PC-3 (cell line): ENCODE results near the gene BZW1. TPM values are rescaled to one million over a fixed set of nuclear protein-coding genes. Genes with fewer than 3 reads are reported as not detected.

ENCODE experiments used
- ATAC-seq: fragments of 200-7000 bp; cut with Tn5 transposase; 2 replicates; pipeline ENCODE4 v1.9.1; 2020; ENCODE audit warnings: mild to moderate bottlenecking, moderate library complexity
- BruUV-seq: library from RNA; stranded (reverse); fragments of 400-500 nt; replicated peaks from 2 replicates; lab custom pipeline; 2021; lab: Mats Ljungman, UMichigan
- CTCF ChIA-PET: fragments of 300-600 bp; sonication (Branson Sonifier 250); formaldehyde crosslinking; loops from one replicate; lab custom pipeline; 2022; ENCODE audit warnings: antibody characterized with exemption; lab: Charles Lee
- POLR2A ChIA-PET: fragments of 300-600 bp; sonication (Branson Sonifier 250); formaldehyde crosslinking; loops from one replicate; lab custom pipeline; 2022; ENCODE audit warnings: antibody characterized with exemption; ENCODE audit not compliant: unreplicated experiment; lab: Charles Lee
- DNase-seq: peaks from one replicate; pipeline ENCODE4 v3.0.0-alpha.2; 2015
- H2AFZ ChIP-seq: fragments of 300-600 bp; sonication (generic); 2 replicates; pipeline ENCODE4 v1.6.0; 2016; ENCODE audit warnings: antibody characterized with exemption, low read length
- H3F3A ChIP-seq: fragments of 300-600 bp; sonication (generic); one replicate; pipeline ENCODE4 v1.6.0; 2017; ENCODE audit warnings: antibody characterized with exemption, low read length, control low read depth, mild to moderate bottlenecking; ENCODE audit not compliant: unreplicated experiment
- H3K27ac ChIP-seq: fragments of 300-600 bp; sonication (generic); 2 replicates; pipeline ENCODE4 v1.5.1; 2016; ENCODE audit warnings: mild to moderate bottlenecking, low read length
- H3K27me3 ChIP-seq: fragments of 300-600 bp; sonication (generic); 2 replicates; pipeline ENCODE4 v1.6.1; 2016; ENCODE audit warnings: low read length, mixed read lengths
- H3K36me3 ChIP-seq: fragments of 300-600 bp; sonication (generic); 2 replicates; pipeline ENCODE4 v1.6.1; 2016; ENCODE audit warnings: low read depth, mixed run types, low read length, mixed read lengths
- H3K4me1 ChIP-seq: fragments of 300-600 bp; sonication (generic); 2 replicates; pipeline ENCODE4 v1.5.1; 2016; ENCODE audit warnings: low read length; ENCODE audit not compliant: insufficient read depth
- H3K4me2 ChIP-seq: fragments of 300-600 bp; sonication (generic); 2 replicates; pipeline ENCODE4 v1.6.0; 2016; ENCODE audit warnings: low read length
- H3K4me3 ChIP-seq: fragments of 300-600 bp; sonication (generic); 2 replicates; pipeline ENCODE4 v1.5.1; 2016; ENCODE audit warnings: mild to moderate bottlenecking, low read length, mixed read lengths
- H3K79me2 ChIP-seq: fragments of 300-600 bp; sonication (generic); 2 replicates; pipeline ENCODE4 v1.6.1; 2017; ENCODE audit warnings: low read length, mixed read lengths
- H3K9ac ChIP-seq: fragments of 300-600 bp; sonication (generic); 2 replicates; pipeline ENCODE4 v1.6.0; 2016; ENCODE audit warnings: mild to moderate bottlenecking, low read length
- H3K9me2 ChIP-seq: fragments of 300-600 bp; sonication (generic); replicated peaks from 2 replicates; pipeline ENCODE4 v1.6.1; 2016; ENCODE audit warnings: mixed run types, low read length, mixed read lengths
- H3K9me3 ChIP-seq: fragments of 300-600 bp; sonication (generic); 2 replicates; pipeline ENCODE4 v1.6.1; 2016; ENCODE audit warnings: low read length, mixed read lengths
- H4K20me1 ChIP-seq: fragments of 300-600 bp; sonication (generic); 2 replicates; pipeline ENCODE4 v1.6.1; 2016; ENCODE audit warnings: low read length, mixed read lengths
- CTCF ChIP-seq: fragments of 300-600 bp; sonication (generic); conservative IDR thresholded peaks from 2 replicates; pipeline ENCODE4 v1.5.1; 2017; ENCODE audit warnings: antibody characterized with exemption, low read depth, mild to moderate bottlenecking, low read length
- EZH2 ChIP-seq: fragments of 300-600 bp; sonication (generic); IDR thresholded peaks from one replicate; pipeline ENCODE4 v1.6.1; 2017; ENCODE audit warnings: antibody characterized with exemption, mild to moderate bottlenecking, low read length; ENCODE audit not compliant: unreplicated experiment
- EZH2phosphoT487 ChIP-seq: fragments of 300-600 bp; sonication (generic); IDR thresholded peaks from 2 replicates; pipeline ENCODE4 v1.6.1; 2018; ENCODE audit warnings: mild to moderate bottlenecking, antibody characterized with exemption, low read length, borderline replicate concordance
- intact Hi-C: fragments of 100-400 bp; cut with micrococcal nuclease; formaldehyde crosslinking; loops from 2 replicates; pipeline ENCODE4 v1.9.0; 2023
- total RNA-seq: library from RNA; depleted of rRNA; stranded (reverse); fragments of >200 nt; gene quantifications from 2 replicates; pipeline ENCODE4 v1.2.3, GENCODE V29; 2014; rRNA removed

BZW1 gene
- total RNA-seq, 1 experiment from 2014 or later: 626 TPM

GRCh38 chr2:200869014-200869413 lies 57.3 kb downstream of the BZW1 start:
- Histone ChIP-seq H3K4me2 (no peak overlapping the region), H3K9me2 (no peaks in the 10 kb centered on the region), H3K27ac (no peak overlapping the region), H3K79me2 (peaks cover 5% of the 10 kb centered on the region), H3K9ac (no peak overlapping the region), H3K9me3 (no peaks in the 10 kb centered on the region), H2AFZ (no peak overlapping the region), H4K20me1 (no peaks in the 10 kb centered on the region), H3K4me1 (peaks cover 5% of the 10 kb centered on the region; the same call in 1 of the 2 replicates), H3F3A (no peaks in the 10 kb centered on the region), H3K4me3 (no peak overlapping the region), H3K27me3 (no peaks in the 10 kb centered on the region), H3K36me3 (peaks cover 11% of the 10 kb centered on the region; the same call in 1 of the 2 replicates)
- no peak for TF ChIP-seq EZH2phosphoT487
- no peak for TF ChIP-seq EZH2
- no peak for TF ChIP-seq CTCF
- POLR2A ChIA-PET: interaction anchor here (0.7 kb wide), 1 partner anchor 84 kb away, joined by 5 read pairs; no protein-coding TSS in a partner anchor
- CTCF ChIA-PET: no interaction called here
- no peak for DNase-seq
- intact Hi-C loops: no loop called here
- ATAC-seq: no peak
- no TSS peak for BruUV-seq

GRCh38 chr2:200871151-200871550 lies 59.4 kb downstream of the BZW1 start:
- no peaks in the 10 kb centered on the region for H3K79me2 ChIP-seq

GRCh38 chr2:200873560-200873959 lies 61.9 kb downstream of the BZW1 start:
- Histone ChIP-seq H3K27ac (no peak overlapping the region), H3K9me3 (no peaks in the 10 kb centered on the region), H3K9ac (no peak overlapping the region), H3K36me3 (peaks cover 17% of the 10 kb centered on the region), H3K4me2 (no peak overlapping the region), H3K27me3 (no peaks in the 10 kb centered on the region), H4K20me1 (no peaks in the 10 kb centered on the region), H2AFZ (no peak overlapping the region), H3K9me2 (no peaks in the 10 kb centered on the region), H3F3A (no peaks in the 10 kb centered on the region), H3K4me1 (no peaks in the 10 kb centered on the region), H3K79me2 (no peaks in the 10 kb centered on the region), H3K4me3 (no peak overlapping the region)
- POLR2A ChIA-PET: no interaction called here
- intact Hi-C loops: no loop called here
- BruUV-seq: no TSS peak
- no peak for TF ChIP-seq EZH2
- no peak for TF ChIP-seq CTCF
- no peak for TF ChIP-seq EZH2phosphoT487
- DNase-seq (no peak), ATAC-seq (no peak)
- CTCF ChIA-PET: no interaction called here

More at GRCh38 chr2:200871151-200871550, 59.4 kb downstream of the BZW1 start:
- CTCF ChIA-PET: interaction anchor here (0.6 kb wide), 1 partner anchor 30 kb away, joined by 5 read pairs; no protein-coding TSS in a partner anchor
- BruUV-seq: no TSS peak
- H3K36me3 ChIP-seq: peaks cover 14% of the 10 kb centered on the region
- H3K27me3 ChIP-seq: no peaks in the 10 kb centered on the region
- no peaks in the 10 kb centered on the region for H4K20me1 ChIP-seq
- H3K4me2 ChIP-seq: no peak overlapping the region
- POLR2A ChIA-PET: no interaction called here
- H3K9me2 ChIP-seq: no peaks in the 10 kb centered on the region
- no peaks in the 10 kb centered on the region for H3F3A ChIP-seq
- ATAC-seq (no peak), DNase-seq (no peak)
- no peaks in the 10 kb centered on the region for H3K9me3 ChIP-seq
- H3K4me3 ChIP-seq: no peak overlapping the region
- H2AFZ ChIP-seq: no peak overlapping the region
- intact Hi-C loops: no loop called here
- no peak overlapping the region for H3K9ac ChIP-seq
- no peaks in the 10 kb centered on the region for H3K4me1 ChIP-seq
- no peak overlapping the region for H3K27ac ChIP-seq
- TF ChIP-seq EZH2phosphoT487 (no peak), EZH2 (no peak)

Other genes with a start within 250 kb of the BZW1 start
- 54.9 and 57.2 TPM in 2 replicates for gene AOX1, start 225.9 kb upstream of the BZW1 start, total RNA-seq
- 46.9 and 51.1 TPM in 2 replicates for gene CLK1, start 52.7 kb downstream of the BZW1 start, total RNA-seq
- 25.9 and 37.1 TPM in 2 replicates for gene PPIL3, start 77.2 kb downstream of the BZW1 start, total RNA-seq
- gene NIF3L1, start 77.5 kb downstream of the BZW1 start, total RNA-seq: 63.1 and 81.5 TPM in 2 replicates
- gene ORC2, start 151.8 kb downstream of the BZW1 start, total RNA-seq: 17.7 and 25.9 TPM in 2 replicates